IMR-90 (cell line): ENCODE results near the gene GARIN5A. TPM values are rescaled to one million over a fixed set of nuclear protein-coding genes. Genes with fewer than 3 reads are reported as not detected.

Experiments used
- ATAC-seq: fragments of 200-7000 bp; cut with Tn5 transposase; 2 replicates; pipeline ENCODE4 v1.9.1; 2020; ENCODE audit warnings: low read depth, mild to moderate bottlenecking, moderate library complexity
- BruUV-seq: library from RNA; stranded (reverse); fragments of 400-500 nt; replicated peaks from 2 replicates; lab custom pipeline; 2021; lab: Mats Ljungman, UMichigan
- CTCF ChIA-PET: fragments of 300-600 bp; formaldehyde crosslinking; extraction: SDS; loops from one replicate; lab custom pipeline; 2021; ENCODE audit warnings: antibody characterized with exemption; lab: Yijun Ruan, JAX
- POLR2A ChIA-PET: fragments of 300-600 bp; sonication (Branson Sonifier 250); formaldehyde crosslinking; loops from one replicate; lab custom pipeline; 2022; ENCODE audit warnings: antibody characterized with exemption; ENCODE audit not compliant: unreplicated experiment; lab: Charles Lee
- DNase-seq: peaks from one replicate; pipeline ENCODE4 v3.0.0; 2013
- H2AFZ ChIP-seq: replicated peaks from 2 replicates; pipeline ENCODE3; 2013; ENCODE audit warnings: low read length, mild to moderate bottlenecking; ENCODE audit not compliant: poor library complexity
- H2AK5ac ChIP-seq: 2 replicates; pipeline ENCODE4 v1.6.1; 2013; ENCODE audit warnings: low read depth, low read length, inconsistent platforms
- H2AK9ac ChIP-seq: replicated peaks from 2 replicates; pipeline ENCODE3; 2013; ENCODE audit warnings: mild to moderate bottlenecking, low read depth, low read length, moderate library complexity; ENCODE audit not compliant: poor library complexity
- H2BK120ac ChIP-seq: 2 replicates; pipeline ENCODE4 v1.6.1; 2013; ENCODE audit warnings: low read depth, low read length, inconsistent platforms
- H2BK15ac ChIP-seq: 3 replicates; pipeline ENCODE4 v1.6.1; 2013; ENCODE audit warnings: low read depth, low read length, inconsistent platforms
- H2BK20ac ChIP-seq: 2 replicates; pipeline ENCODE4 v1.6.1; 2013; ENCODE audit warnings: low read depth, mild to moderate bottlenecking, inconsistent platforms, low read length, moderate library complexity
- H2BK5ac ChIP-seq: 2 replicates; pipeline ENCODE4 v1.6.1; 2013; ENCODE audit warnings: mild to moderate bottlenecking, low read depth, low read length, inconsistent platforms; ENCODE audit not compliant: poor library complexity, severe bottlenecking
- H3K14ac ChIP-seq: replicated peaks from 2 replicates; pipeline ENCODE4 v1.6.1; 2013; ENCODE audit warnings: low read depth, low read length, inconsistent platforms
- H3K18ac ChIP-seq: 2 replicates; pipeline ENCODE4 v1.6.1; 2013; ENCODE audit warnings: low read depth, low read length, control low read depth
- H3K23ac ChIP-seq: 2 replicates; pipeline ENCODE4 v1.6.1; 2013; ENCODE audit warnings: low read depth, low read length, inconsistent platforms
- H3K27ac ChIP-seq: 2 replicates; pipeline ENCODE4 v1.5.1; 2013; ENCODE audit warnings: mild to moderate bottlenecking, control low read depth, low read length; ENCODE audit not compliant: insufficient read depth
- H3K27me3 ChIP-seq: 2 replicates; pipeline ENCODE4 v1.6.1; 2013; ENCODE audit warnings: low read length; ENCODE audit not compliant: control insufficient read depth, insufficient read depth
- H3K36me3 ChIP-seq: 2 replicates; pipeline ENCODE4 v1.6.1; 2013; ENCODE audit warnings: low read length, mixed read lengths; ENCODE audit not compliant: control insufficient read depth, insufficient read depth
- H3K4ac ChIP-seq: 2 replicates; pipeline ENCODE4 v1.6.1; 2013; ENCODE audit warnings: low read depth, low read length, inconsistent platforms
- H3K4me1 ChIP-seq: 2 replicates; pipeline ENCODE4 v1.6.1; 2013; ENCODE audit warnings: low read length, mixed read lengths; ENCODE audit not compliant: control insufficient read depth, insufficient read depth
- H3K4me2 ChIP-seq: 2 replicates; pipeline ENCODE4 v1.6.1; 2013; ENCODE audit warnings: low read depth, mild to moderate bottlenecking, control low read depth, low read length, moderate library complexity
- H3K4me3 ChIP-seq: 2 replicates; pipeline ENCODE4 v1.5.1; 2013; ENCODE audit warnings: low read depth, mild to moderate bottlenecking, control low read depth, low read length, moderate library complexity; ENCODE audit not compliant: insufficient read depth
- H3K56ac ChIP-seq: 2 replicates; pipeline ENCODE4 v1.6.1; 2013; ENCODE audit warnings: low read length, inconsistent platforms; ENCODE audit not compliant: insufficient read depth; ENCODE audit errors: extremely low read depth
- H3K79me1 ChIP-seq, 2 experiments: 2 replicates each; pipeline ENCODE4 v1.6.1; 2013; ENCODE audit warnings: low read length in 2 of 2, inconsistent platforms in 1 of 2, low read depth in 1 of 2
- H3K9ac ChIP-seq: 2 replicates; pipeline ENCODE4 v1.6.1; 2013; ENCODE audit warnings: low read depth, low read length, control low read depth
- H3K9me1 ChIP-seq: 2 replicates; pipeline ENCODE4 v1.6.1; 2013; ENCODE audit warnings: low read length, inconsistent platforms; ENCODE audit not compliant: insufficient read depth
- H3K9me3 ChIP-seq: 2 replicates; pipeline ENCODE4 v1.6.1; 2013; ENCODE audit warnings: low read length; ENCODE audit not compliant: control insufficient read depth, insufficient read depth
- H4K20me1 ChIP-seq: 2 replicates; pipeline ENCODE4 v1.6.1; 2013; ENCODE audit warnings: low read length, inconsistent platforms; ENCODE audit not compliant: insufficient read depth
- H4K5ac ChIP-seq: 2 replicates; pipeline ENCODE4 v1.6.1; 2013; ENCODE audit warnings: mild to moderate bottlenecking, low read depth, low read length, control low read depth
- H4K8ac ChIP-seq, 2 experiments: 2 replicates each; pipeline ENCODE4 v1.6.1; 2013; ENCODE audit warnings: low read depth in 2 of 2, low read length in 2 of 2, control low read depth in 1 of 2, inconsistent platforms in 1 of 2
- H4K91ac ChIP-seq: 2 replicates; pipeline ENCODE4 v1.6.1; 2013; ENCODE audit warnings: low read depth, low read length, inconsistent platforms; ENCODE audit not compliant: insufficient read depth
- BHLHE40 ChIP-seq: fragments of 150-350 bp; IDR thresholded peaks from 2 replicates; pipeline ENCODE4 v1.6.1; 2016; ENCODE audit warnings: mild to moderate bottlenecking, low read depth, low read length
- SMC3 ChIP-seq: fragments of 150-350 bp; IDR thresholded peaks from 2 replicates; pipeline ENCODE4 v1.6.1; 2016; ENCODE audit warnings: low read depth, mild to moderate bottlenecking, antibody characterized with exemption, low read length, moderate library complexity
- USF2 ChIP-seq: fragments of 150-350 bp; IDR thresholded peaks from 2 replicates; pipeline ENCODE4 v1.6.1; 2017; ENCODE audit warnings: mild to moderate bottlenecking, antibody characterized with exemption, low read length, low read depth
- WGBS, 2 experiments: methylation state at CpG; one replicate each; pipeline versions ENCODE4 v1.1.5 to v1.1.7; 2013; ENCODE audit warnings: missing lambda C conversion rate in 2 of 2; ENCODE audit not compliant: insufficient read length in 1 of 2; ENCODE audit errors: extremely low coverage in 2 of 2; 5-methylcytosine and 5-hydroxymethylcytosine counted together
- dilution Hi-C: fragments of 300-500 bp; cut with HindIII; formaldehyde crosslinking; loops from one replicate; pipeline ENCODE4 v1.14.3; 2018; ENCODE audit warnings: low sequenced_read_pairs; ENCODE audit not compliant: unreplicated experiment
- in situ Hi-C: fragments of 300-500 bp; cut with MboI; formaldehyde crosslinking; loops from 3 replicates; pipeline ENCODE4 v1.14.3; 2019; ENCODE audit warnings: low sequenced_read_pairs, inconsistent platforms, mixed read lengths
- intact Hi-C: fragments of 100-400 bp; cut with micrococcal nuclease; formaldehyde crosslinking; loops from 2 replicates; pipeline ENCODE4 v1.10.0; 2022
- polyA plus RNA-seq, 3 experiments: library from polyadenylated mRNA; depleted of rRNA; stranded (reverse); fragments of >200 nt; gene quantifications; 2 replicates each; pipeline ENCODE4 v1.2.3, GENCODE V29; 2012; ENCODE audit warnings: low replicate concordance in 1 of 3
- total RNA-seq: library from RNA; depleted of rRNA; stranded (reverse); fragments of >200 nt; gene quantifications from 2 replicates; pipeline ENCODE4 v1.2.3, GENCODE V29; 2012

GARIN5A gene
- total and polyA plus RNA-seq, 2 of the 4 experiments (the other 2 are of a cell fraction): 0.53 TPM; not detected in 1

GRCh38 chr19:50460161-50460765, 16.4 kb downstream of the GARIN5A start:
- Histone ChIP-seq H4K5ac (no peak overlapping the region), H4K8ac (no peak overlapping the region), H4K91ac (no peak overlapping the region), H3K9ac (no peak overlapping the region), H3K4me2 (no peak overlapping the region), H2BK120ac (no peak overlapping the region), H2AFZ (peak overlapping the region; percentile 77), H4K20me1 (no peaks in the 10 kb centered on the region), H3K27ac (no peak overlapping the region), H3K9me1 (no peaks in the 10 kb centered on the region), H2AK9ac (no peak overlapping the region), H3K4ac (no peak overlapping the region), H2BK20ac (no peak overlapping the region), H3K27me3 (peaks cover 14% of the 10 kb centered on the region; the same call in 1 of the 2 replicates), H2AK5ac (no peak overlapping the region), H3K4me3 (no peak overlapping the region), H3K56ac (no peak overlapping the region), H3K36me3 (no peaks in the 10 kb centered on the region), H3K4me1 (no peaks in the 10 kb centered on the region), H3K9me3 (no peaks in the 10 kb centered on the region), H2BK15ac (no peak overlapping the region), H3K18ac (no peak overlapping the region), H3K23ac (no peak overlapping the region), H3K79me1 (no peaks in the 10 kb centered on the region), H2BK5ac (no peak overlapping the region), H3K14ac (no peak overlapping the region)
- BruUV-seq: no TSS peak
- WGBS, 2 experiments: 12% methylated on average over 9 of the region's 13 CpGs; no CpG with 5 or more reads in 1 of the 2 experiments
- ChIA-PET POLR2A (no interaction called here), CTCF (interaction anchor here (1.0 to 2.3 kb wide), 5 partner anchors 13 to 313 kb away, joined by 3 to 8 read pairs (median 5); partner anchors contain the start of gene POLD1)
- intact Hi-C loops (no loop called here), in situ Hi-C loops (loop anchor here (5.0 kb wide), 1 partner anchor 93 kb away; the partner anchor contains the start of gene NAPSA), dilution Hi-C loops (no loop called here)
- TF ChIP-seq USF2 (peak; percentile 74), BHLHE40 (peak; percentile 64), SMC3 (no peak)
- DNase-seq (peak; percentile 50), ATAC-seq (peak; percentile 32; the same call in 1 of the 2 replicates)
